ENCODE measurements around the gene PTPDC1. TPM values are rescaled to one million over a fixed set of nuclear protein-coding genes. Genes with fewer than 3 reads are reported as not detected.
"Not testable (repeated sequence)": the region's sequence is repeated elsewhere in the genome, so short reads cannot be mapped to it uniquely, and the experiment has no call there.

PTPDC1 gene
- total RNA-seq, 1 experiment from 2014 or later, result 3.3 TPM

DNA sequence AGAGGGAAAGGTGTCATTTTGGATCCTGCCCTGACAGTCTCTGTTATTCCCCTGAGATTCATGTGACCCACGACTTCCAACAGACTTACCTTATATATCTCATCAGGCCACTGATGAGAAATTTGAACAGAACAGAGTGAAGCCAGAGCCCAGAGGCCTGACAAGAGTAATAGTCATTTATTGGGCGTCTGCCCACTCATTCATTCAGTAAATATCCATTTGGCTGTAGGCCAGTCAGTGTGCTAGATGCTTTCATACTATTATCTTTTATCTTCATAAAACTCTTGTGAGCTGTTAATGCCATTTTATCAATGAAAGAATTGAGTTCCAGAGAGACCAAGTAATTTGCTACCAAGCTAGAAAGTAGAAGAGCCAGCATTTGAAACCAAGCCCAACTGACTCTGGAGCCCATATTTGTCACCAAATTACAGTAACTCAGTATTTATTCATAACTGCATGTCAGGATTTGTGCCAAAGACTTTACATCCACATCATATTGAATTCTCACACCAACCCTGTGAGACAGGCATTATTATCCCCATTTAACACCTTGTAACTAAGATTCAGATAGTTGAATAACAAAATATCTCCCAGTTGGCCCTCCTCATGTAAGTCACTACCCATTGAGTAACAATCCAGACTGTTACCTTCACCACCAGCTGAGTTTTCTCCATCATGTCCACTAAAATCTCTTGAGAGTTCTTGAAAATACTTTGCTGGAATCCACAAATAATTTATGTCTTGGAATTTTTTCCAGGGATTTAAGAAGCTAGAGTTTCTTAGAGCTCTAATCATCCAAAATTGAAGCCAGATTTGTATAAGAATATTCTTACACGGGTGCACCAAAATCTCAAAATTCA lies 2.5 kb downstream of the PTPDC1 start:
- DNase-seq (ENCODE audit: low spot score), result no peak

DNA sequence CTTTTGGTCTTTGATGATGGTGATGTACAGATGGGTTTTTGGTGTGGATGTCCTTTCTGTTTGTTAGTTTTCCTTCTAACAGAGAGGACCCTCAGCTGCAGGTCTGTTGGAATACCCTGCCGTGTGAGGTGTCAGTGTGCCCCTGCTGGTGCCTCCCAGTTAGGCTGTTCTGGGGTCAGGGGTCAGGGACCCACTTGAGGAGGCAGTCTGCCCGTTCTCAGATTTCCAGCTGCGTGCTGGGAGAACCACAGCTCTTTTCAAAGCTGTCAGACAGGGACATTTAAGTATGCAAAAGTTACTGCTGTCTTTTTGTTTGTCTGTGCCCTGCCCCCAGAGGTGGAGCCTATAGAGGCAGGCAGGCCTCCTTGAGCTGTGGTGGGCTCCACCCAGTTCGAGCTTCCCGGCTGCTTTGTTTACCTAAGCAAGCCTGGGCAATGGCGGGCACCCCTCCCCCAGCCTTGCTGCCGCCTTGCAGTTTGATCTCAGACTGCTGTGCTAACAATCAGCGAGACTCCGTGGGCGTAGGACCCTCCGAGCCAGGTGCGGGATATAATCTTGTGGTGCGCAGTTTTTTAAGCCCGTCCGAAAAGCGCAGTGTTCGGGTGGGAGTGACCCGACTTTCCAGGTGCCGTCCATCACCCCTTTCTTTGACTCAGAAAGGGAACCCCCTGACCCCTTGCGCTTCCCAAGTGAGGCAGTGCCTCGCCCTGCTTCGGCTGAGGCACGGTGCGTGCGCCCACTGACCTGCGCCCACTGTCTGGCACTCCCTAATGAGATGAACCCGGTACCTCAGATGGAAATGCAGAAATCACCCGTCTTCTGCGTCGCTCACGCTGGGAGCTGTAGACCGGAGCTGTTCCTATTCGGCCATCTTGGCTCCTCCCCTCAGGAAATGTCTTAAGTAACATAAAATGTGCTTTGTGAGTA lies 10.2 kb downstream of the PTPDC1 start:
- DNase-seq (ENCODE audit: low spot score), result not testable (repeated sequence)

DNA sequence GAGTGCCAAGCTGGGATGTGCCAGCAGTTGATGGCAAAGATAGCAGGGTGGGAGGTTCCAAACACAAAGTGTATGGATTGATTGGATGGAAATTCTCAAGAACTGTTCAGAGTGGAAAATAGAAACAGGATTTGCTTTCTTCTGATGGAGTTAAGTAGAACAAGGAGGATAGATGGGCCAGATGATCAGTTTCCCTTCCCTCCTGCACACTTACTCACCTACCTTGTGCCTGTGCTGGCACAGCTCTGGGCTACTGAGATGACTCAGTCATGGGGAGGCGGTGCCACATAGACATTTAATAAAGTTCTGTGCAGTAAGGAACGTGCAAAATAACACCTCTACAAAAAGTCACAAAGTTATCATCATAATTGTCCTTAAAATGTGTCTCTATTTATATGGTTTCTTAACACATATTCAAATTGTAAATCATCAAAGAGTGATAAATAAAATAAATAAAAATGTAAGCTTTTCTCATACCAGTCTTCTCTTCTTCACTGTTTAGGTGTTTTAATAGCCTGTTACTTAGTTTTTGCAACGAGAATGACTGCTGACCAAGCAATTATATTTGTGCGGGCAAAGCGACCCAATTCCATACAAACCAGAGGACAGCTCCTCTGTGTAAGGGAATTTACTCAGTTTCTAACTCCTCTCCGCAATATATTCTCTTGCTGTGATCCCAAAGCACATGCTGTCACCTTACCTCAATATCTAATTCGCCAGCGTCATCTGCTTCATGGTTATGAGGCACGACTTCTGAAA lies 12.7 kb downstream of the PTPDC1 start:
- DNase-seq (ENCODE audit: low spot score), result no peak

DNA sequence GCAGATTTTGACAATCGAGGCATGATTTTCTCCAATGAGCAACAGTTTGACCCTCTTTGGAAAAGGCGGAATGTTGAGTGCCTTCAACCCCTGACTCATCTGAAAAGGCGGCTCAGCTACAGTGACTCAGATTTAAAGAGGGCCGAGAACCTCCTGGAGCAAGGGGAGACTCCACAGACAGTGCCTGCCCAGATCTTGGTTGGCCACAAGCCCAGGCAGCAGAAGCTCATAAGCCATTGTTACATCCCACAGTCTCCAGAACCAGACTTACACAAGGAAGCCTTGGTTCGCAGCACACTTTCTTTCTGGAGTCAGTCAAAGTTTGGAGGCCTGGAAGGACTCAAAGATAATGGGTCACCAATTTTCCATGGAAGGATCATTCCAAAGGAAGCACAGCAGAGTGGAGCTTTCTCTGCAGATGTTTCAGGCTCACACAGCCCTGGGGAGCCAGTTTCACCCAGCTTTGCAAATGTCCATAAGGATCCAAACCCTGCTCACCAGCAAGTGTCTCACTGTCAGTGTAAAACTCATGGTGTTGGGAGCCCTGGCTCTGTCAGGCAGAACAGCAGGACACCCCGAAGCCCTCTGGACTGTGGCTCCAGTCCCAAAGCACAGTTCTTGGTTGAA lies 13.6 kb downstream of the PTPDC1 start:
- peak; percentile 23 for DNase-seq (ENCODE audit: low spot score)

DNA sequence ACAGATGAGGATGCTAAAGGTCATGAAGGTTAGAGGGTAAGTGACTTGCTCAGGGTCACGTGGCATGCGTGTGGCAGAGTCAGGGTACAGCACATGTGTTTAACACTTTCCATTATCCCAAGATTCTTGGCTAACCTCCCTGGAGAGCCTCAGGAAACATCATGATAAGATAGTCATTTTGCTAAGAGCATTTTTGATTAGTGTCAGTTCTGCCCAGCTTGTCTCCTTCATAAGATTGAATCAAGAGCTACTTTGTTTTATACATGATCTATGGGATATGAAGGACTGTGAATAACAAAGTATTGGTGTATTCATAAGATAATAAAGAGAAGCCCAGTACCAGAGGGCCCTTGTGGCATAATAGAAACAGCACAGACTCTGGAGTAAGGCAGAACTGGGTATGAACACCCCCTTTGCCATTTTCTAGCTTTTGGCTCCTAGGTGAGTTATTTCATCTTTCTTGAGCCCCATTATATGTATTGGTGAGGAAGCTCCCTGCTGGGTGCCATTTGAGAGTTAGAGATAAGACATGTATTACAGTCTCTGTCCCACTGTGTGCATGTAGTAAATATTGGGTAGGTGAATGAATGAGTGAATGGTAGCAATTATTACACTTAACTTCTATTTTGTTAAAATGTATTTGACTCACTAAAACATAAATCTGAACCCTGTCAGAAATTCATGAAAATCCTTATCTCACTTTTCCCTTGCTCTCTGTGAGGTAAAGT lies 16.1 kb downstream of the PTPDC1 start:
- DNase-seq (ENCODE audit: low spot score), result no peak

DNA sequence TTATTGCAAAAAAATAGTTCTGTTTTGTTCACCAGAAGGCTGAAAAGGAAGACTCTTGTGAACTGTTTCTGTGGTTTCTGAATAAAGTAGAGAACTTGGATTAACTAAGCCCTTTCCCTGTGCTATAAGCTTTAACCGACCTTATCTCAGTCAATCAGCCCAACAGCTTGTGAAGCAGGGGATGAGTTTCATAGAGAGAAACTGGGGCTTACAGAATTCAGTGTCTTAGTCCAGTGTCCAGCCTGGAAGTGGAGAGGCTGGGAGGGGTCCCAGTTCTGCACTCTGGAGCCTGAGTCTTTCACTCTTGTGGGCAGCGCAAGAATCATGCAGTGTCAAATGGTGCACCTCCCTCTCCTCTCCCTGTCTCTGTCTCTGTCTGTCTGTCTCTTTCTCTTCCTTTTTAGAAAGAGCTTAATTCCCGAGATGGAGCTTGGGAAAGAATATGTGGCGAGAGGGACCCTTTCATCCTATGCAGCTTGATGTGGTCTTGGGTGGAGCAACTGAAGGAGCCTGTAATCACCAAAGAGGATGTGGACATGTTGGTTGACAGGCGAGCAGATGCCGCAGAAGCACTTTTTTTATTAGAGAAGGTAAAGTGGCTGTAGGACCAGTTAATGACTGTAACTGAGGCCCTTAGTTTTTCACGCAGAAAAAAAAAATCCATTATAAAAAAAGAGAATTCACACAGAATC lies 17.0 kb downstream of the PTPDC1 start:
- no peak for DNase-seq (ENCODE audit: low spot score)

DNA sequence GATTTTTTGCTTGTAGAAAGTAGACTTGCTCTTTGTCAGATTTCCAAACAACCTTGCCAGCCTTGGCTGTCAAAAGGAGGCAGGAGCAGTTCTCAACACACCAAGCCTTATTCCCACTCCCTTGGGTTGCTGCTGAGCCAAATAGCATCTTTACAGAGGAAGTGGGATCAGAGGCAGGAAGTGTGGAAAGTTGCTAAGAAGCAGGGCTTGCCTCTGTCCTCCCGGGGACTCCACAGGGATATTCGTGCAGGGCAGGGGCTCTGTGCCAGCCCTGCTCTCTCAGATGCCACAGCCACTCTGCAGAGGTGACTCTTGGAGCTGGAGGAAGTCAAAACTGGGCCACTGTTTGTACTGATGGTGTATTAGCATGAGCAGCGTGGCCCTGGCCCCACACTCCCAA lies 24.3 kb downstream of the PTPDC1 start:
- no peak for DNase-seq (ENCODE audit: low spot score)

DNA sequence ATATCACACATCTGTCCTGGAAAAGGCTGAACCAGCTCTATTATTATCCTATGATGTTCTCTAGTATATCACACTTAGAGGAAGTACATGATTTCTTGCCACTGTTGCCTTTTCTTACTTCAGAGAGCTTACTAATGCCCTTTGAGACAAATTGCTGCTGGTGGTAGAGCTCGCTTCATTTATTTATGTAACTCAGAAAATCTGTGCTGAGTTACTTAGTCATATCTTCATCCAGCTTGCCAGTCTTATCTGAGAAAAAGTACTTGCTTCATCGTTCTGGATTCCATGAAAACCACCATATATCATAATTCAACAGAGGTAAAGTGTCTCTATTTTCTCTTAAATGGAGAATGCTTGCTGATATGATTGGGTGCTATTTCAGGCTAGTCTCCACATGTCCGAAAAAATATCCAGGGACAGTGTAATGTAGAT lies 26.6 kb downstream of the PTPDC1 start:
- no peak for DNase-seq (ENCODE audit: low spot score)

DNA sequence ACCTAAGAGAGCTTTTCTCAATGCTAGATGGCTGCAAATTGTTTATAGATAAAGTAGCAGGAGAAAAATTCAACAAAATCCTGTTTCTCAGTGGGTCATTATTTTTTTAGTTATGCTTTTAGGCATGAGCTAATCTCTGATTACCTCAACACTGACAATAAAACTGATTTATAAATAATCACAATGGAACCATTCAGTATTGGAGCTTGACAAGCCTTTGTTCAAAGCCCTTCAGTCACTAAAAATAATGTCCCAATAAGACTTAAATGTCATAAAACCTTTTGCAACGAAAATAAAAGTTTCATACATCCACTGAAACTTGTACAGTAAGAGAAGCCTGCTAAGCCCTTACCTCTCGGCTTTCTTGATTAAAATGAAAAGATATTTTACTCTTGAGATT lies 27.2 kb downstream of the PTPDC1 start:
- DNase-seq (ENCODE audit: low spot score), result no peak

DNA sequence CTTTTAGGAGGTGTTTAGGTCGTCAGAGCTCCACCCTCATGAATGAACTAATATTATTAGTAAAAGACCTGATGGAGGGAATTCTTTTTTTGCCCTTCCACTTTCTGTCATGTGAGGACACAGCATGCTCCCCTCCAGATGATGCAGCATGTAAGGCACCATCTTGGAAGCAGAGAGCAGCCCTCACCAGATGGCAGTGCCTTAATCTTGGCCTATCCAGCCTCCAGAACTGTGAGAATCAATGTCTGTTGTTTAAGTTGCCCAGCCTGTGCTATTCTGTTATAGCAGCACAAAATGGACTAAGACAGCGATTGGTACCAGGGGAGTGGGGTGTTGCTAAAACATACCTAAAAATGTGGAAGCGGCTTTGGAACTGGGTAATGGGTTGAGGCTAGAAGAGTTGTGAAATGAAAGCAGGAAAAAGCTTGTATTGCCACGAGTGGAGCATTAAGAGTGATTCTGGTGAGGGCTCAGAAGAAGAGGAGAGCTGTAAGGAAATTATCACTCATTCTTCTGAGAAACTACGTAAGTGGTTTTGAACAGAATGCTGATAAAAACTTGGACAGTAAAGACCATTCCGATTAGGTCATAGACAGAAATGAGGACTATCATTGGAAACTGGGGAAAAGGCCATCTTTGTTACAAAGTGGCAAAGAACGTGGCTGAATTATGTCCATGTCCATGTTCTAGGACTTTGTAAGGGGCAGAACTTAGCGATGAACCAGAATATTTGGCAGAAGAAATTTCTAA lies 28.6 kb downstream of the PTPDC1 start:
- no peak for DNase-seq (ENCODE audit: low spot score)

DNA sequence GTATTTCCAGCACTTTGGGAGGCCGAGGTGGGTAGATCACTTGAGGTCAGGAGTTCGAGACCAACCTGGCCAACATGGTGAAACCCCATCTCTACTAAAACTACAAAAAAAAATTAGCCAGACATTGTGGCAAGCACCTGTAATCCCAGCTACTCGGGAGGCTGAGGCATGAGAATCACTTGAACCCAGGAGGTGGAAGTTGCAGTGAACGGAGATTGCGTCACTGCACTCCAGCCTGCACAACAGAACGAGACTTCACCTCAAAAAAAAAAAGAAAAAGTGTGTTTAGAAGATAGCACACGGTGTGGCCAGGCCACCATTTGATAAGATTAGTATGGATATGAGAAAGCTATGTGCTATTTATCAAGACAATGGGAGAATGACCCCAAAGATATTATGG lies 35.8 kb downstream of the PTPDC1 start:
- not testable (repeated sequence) for DNase-seq (ENCODE audit: low spot score)

DNA sequence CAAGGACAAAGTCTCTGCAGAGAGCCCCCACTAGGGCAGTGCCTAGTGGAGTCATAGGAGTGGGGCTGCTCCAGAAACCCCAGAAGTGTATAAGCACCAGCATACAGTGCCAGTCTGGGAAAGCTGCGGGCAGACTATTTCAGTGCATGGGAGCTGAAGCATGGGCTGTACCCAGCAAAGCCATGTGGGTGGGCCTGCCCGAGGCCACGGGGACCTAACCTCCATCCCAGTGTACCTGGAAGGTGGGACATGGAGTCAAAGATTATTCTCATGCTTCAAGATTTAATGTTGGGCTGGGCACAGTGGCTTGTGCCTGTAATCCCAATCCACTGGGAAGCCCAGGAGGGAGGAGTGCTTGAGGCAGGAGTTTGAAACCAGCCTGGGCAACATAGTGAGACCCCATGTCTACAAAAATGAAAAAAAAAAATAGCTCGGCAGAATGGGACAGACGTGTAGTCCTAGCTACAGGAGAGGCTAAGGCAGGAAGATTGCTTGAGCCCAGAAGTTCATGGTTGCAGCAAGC lies 36.7 kb downstream of the PTPDC1 start:
- DNase-seq (ENCODE audit: low spot score), result no peak

DNA sequence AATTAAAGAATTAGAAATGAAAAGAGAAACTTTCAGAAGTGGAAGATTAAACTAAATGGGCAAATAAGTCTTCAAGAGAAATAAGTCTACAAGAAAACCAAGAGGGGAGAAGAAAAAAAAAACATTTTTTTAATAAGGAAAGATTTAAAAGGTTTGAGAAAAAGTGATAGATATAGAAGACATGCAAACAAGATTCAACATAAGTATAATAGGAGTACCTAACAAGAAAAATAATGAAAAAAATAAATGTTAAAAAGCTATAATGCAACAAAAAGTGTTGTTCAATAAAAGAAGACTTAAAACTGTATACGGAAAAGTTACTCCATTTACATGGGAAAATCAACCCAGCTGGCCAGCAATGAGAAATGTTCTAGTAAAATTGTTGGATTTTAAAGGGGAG lies 42.6 kb downstream of the PTPDC1 start:
- no peak for DNase-seq (ENCODE audit: low spot score)

DNA sequence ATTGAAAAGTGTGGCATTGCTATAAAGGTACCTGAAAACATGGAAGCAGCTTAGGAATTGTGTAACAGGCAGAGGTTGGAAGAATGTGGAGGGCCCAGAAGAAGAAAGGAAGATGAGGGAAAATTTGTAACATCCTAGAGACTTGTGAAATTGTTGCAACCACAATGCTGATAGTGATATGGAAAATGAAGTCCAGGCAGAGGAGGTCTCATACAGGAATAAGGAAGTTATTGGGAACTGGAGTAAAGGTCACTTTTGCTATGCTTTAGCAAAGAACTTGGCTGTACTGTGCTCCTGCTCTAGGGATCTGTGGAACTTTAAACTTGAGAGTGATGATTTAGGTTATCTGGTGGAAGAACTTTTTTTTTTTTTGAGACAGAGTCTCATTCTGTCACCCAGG lies 43.5 kb downstream of the PTPDC1 start:
- DNase-seq (ENCODE audit: low spot score), result no peak

DNA sequence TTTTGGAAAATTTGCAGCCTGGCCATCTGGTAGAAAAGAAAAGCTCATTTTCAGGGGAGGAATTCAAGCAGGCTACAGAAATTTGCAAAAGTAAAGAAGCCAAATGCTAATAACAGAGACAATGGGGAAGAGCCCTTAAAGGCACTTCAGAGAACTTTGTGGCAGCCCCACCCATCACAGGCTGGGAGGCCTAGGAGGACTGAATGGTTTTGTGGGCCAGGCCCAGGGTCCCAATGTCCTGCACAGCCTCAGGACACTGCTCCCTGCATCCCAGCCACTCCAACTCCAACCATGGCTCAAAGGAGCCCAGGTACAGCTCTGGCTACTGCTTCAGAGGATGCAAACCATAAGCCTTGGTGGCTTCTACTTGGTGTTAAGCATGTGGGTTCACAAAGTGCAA lies 44.3 kb downstream of the PTPDC1 start:
- DNase-seq (ENCODE audit: low spot score), result no peak

DNA sequence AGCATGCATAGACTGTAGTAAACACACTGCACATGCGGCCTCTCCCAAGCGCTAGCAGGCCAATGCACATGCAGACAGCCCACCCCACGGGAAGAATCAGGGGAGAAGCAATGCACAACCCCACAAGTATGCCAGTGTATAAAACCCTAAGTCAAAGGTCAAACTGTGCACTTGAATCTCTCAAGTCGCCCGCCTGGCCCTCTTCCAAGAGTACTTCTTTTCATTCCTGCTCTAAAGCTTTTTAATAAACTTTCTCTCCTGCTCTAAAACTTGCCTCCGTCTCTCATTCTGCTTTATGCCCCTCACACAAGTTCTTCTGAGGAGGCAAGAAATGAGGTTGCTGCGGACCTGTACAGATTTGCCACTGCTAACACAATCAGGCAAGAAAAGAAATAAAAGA lies 50.4 kb downstream of the PTPDC1 start:
- no peak for DNase-seq (ENCODE audit: low spot score)

DNA sequence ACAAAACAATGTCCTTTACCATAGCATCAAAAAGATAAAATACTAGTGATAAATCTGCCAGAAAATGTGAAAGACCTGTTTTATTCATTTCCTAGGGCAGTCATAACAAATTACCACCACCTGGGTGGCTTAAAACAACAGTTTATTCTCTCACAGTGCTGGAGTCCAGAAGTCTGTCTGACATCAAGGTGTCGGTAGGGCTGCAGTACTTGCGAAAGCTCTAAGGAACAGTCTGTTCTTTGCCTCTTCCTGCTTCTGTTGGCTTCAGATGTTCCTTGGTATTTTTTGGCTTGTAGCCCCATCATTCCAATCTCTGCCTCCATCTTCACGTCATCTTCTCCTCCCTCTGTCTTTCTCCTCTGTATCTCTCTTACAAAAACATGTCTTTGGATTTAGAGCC lies 51.0 kb downstream of the PTPDC1 start:
- DNase-seq (ENCODE audit: low spot score), result no peak

DNA sequence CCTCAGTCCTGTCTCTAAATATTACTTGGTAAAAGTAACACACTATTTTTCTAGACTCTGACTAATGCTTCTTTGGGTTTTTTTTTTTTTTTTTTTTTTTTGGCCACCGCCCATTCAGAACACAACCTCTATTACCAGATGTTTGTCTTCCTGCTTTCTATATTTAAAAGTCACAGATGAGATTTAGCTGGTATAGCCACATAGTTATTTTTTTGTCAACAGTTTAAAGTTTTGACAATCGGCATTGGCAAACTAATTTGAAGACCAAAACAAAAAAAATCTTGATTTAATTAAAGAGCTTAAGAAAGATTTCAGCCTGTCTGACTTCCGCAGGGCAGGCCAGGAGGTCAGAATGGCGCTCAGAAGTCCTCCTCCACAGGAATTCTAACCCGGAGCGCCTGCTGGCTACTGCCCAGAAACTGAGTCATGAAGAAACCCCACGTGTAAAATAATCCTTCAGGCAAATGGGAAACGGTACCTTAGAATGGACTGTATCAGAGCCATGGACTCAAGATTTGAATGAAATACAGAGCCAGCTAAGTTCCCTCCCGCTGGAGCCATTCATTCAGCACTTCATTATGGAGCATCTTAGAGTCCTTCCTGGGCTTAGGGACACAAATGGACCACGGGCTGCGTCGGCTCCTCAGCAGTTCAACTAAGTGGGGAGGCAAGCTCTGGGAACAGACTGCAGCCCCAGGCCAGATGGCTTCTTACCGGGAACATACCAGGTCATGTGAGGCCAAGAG lies 55.6 kb downstream of the PTPDC1 start:
- DNase-seq (ENCODE audit: low spot score), result peak; percentile 92

DNA sequence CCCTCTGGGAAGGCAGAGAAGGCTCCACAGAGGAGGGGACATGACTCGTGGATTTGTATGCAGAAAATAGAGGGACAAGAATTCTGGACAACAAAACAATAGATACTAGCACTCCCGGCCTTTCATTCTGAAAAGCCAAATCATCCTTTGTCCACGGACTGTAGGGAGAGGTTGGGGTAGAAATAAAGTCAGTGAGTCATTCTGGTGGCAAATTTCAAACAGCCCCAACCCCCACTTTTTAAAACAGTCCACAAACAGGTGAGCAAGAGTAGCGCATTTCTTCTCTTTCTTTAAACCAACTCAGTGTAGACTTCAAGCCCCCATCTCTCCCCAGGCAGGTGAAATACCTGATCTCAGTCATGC lies 56.1 kb downstream of the PTPDC1 start:
- DNase-seq (ENCODE audit: low spot score), result no peak
